ENCODE data around the gene SAYSD1. TPM values are rescaled to one million over a fixed set of nuclear protein-coding genes. Genes with fewer than 3 reads are reported as not detected.

The SAYSD1 gene
- total RNA-seq, 4 donors from 2014 or later: 12.3 to 29.1 (median 18.8) TPM

- H3K27me3 ChIP-seq: no peaks in the 10 kb centered on the region
- WGBS, 2 donors: 79 to 82% methylated on average over 11 of the region's 11 CpGs
Measured at GRCh38 chr6:39075807-39076622, 39.0 kb downstream of the SAYSD1 start.

GRCh38 chr6:39075010-39075686 is 39.8 kb downstream of the SAYSD1 start:
- 58 to 73% methylated on average over 4 to 12 of the region's 12 CpGs for WGBS, 2 donors
- TF ChIP-seq EP300 (IDR thresholded peaks at IDR 0.05) (no peak), CTCF (IDR thresholded peaks at IDR 0.05) (no peak), POLR2A (IDR thresholded peaks at IDR 0.05) (no peak)
- H3K4me1 ChIP-seq: no peaks in the 10 kb centered on the region
- H3K27ac ChIP-seq: no peak overlapping the region
- H3K4me3 ChIP-seq: no peak overlapping the region
- no peaks in the 10 kb centered on the region for H3K9me3 ChIP-seq
- no peak for DNase-seq (ENCODE audit: low spot score in 2 of 2)
- H3K36me3 ChIP-seq: no peaks in the 10 kb centered on the region
- no peaks in the 10 kb centered on the region for H3K27me3 ChIP-seq

More at GRCh38 chr6:39075807-39076622, 39.0 kb downstream of the SAYSD1 start:
- no peak overlapping the region for H3K27ac ChIP-seq
- H3K4me1 ChIP-seq: no peaks in the 10 kb centered on the region
- no peak overlapping the region for H3K4me3 ChIP-seq
- TF ChIP-seq POLR2A (IDR thresholded peaks at IDR 0.05) (no peak), EP300 (IDR thresholded peaks at IDR 0.05) (no peak), CTCF (IDR thresholded peaks at IDR 0.05) (no peak)
- H3K9me3 ChIP-seq: no peaks in the 10 kb centered on the region
- DNase-seq (ENCODE audit: low spot score in 2 of 2): no peak
- no peaks in the 10 kb centered on the region for H3K36me3 ChIP-seq

DNA sequence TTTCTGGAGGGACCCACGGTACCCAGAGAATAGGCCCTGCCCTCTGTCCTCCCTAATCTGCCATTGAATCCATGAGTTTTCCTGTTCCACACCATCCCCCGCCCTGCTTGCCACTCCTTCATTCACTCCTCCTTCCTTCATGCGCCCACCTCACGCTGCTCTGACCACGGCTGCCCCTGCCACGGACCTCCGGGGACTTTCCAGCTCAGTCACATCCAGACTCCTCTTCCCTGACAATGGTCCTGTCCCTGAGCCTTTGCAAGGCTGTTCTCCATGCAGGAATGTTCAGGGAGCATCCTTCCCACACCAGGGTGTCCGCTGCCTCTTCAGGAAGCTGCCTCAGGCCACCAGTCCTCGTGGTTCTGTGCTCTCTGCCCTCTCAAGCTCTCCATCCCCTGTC is 40.5 kb downstream of the SAYSD1 start:
- Histone ChIP-seq H3K36me3 (no peaks in the 10 kb centered on the region), H3K27me3 (no peaks in the 10 kb centered on the region), H3K27ac (no peak overlapping the region), H3K4me3 (no peak overlapping the region), H3K9me3 (no peaks in the 10 kb centered on the region), H3K4me1 (no peaks in the 10 kb centered on the region)
- WGBS, 2 donors: 78% methylated on average over 9 of the region's 9 CpGs
- TF ChIP-seq POLR2A (IDR thresholded peaks at IDR 0.05): no peak
- no peak for TF ChIP-seq CTCF (IDR thresholded peaks at IDR 0.05)
- TF ChIP-seq EP300 (IDR thresholded peaks at IDR 0.05): no peak
- DNase-seq (ENCODE audit: low spot score in 2 of 2): no peak

DNA sequence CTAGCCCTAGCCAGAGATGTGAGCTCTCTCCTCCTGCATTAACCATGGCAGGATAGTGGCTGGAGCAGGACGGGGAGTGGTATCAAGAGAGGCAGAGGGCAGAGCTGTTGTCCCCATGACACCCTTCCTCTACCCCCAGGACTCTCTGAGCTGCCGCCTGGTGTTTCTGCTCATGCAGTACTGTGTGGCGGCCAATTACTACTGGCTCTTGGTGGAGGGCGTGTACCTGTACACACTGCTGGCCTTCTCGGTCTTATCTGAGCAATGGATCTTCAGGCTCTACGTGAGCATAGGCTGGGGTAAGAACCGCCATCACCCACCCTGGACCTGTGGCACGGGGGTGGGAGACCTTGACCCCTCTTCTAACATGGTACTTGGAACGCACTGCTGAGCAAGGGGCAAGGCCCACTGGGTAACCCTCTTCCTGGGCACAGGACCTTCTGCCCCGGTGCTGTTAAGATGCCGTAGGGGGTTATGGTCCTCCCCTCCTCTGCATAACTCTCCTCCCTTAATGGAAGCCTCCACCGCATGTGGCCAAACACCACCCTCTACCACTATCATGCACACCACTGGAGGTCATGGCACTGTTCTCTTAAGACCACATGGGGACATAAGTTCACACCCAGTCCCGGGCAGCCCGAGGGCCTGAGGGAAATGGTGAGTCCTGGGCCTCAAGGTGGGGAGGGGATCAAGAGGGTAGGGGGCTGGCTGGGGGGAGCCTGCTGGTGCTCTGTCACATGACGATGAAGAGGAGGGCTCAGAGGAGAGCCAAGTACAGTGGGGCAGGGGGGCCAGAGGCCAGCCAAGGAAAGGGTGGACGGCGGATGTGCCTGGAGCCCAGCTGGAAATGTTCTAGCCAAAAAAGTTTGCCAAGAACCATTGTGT is 41.3 kb downstream of the SAYSD1 start:
- DNase-seq (ENCODE audit: low spot score in 2 of 2): no peak
- Histone ChIP-seq H3K27ac (no peak overlapping the region), H3K27me3 (no peaks in the 10 kb centered on the region), H3K4me3 (no peak overlapping the region), H3K4me1 (no peaks in the 10 kb centered on the region), H3K9me3 (no peaks in the 10 kb centered on the region), H3K36me3 (no peaks in the 10 kb centered on the region)
- TF ChIP-seq POLR2A (IDR thresholded peaks at IDR 0.05) (no peak), EP300 (IDR thresholded peaks at IDR 0.05) (no peak), CTCF (IDR thresholded peaks at IDR 0.05) (no peak)
- 81 to 82% methylated on average over 16 to 17 of the region's 17 CpGs for WGBS, 2 donors
